D721Med (cell line): ENCODE measurements around the gene IVL.

Experiments
- DNase-seq: peaks from one replicate; pipeline ENCODE4 v3.0.0; 2011; ENCODE audit warnings: low spot score; ENCODE audit not compliant: insufficient read length
- FAIRE-seq: peaks from 2 replicates; lab custom pipeline; 2011; peaks lifted over from hg19 to GRCh38; lab: Jason Lieb, UNC
- TF ChIP-seq, protein P1 (sequence below): IDR thresholded peaks from 2 replicates; pipeline ENCODE4 v1.5.1; 2012; ENCODE audit warnings: mild to moderate bottlenecking, control low read depth; ENCODE audit not compliant: insufficient read depth; ENCODE audit errors: missing control alignments

IVL gene

DNA sequence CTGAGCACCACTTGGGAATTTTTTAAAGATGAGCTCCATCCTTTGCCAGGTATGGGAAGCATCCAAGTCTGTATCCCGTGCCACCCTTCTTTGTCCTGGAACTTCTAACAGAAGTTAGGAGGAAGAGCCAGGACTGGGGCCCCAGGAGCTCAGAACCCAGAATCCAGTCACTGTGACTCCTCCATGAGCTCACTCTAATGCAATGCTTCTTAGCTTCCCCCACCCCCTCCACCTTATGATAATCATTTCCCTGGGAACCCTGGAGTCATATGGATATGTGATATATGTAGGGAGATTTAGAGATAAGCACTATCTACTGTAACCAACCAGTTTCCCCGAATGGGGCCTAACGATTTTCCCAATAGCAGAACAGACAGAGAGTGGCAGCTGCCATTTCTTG lies 37.9 kb downstream of the IVL start:
- DNase-seq (no peak), FAIRE-seq (no peak)
- TF ChIP-seq, protein P1, sequence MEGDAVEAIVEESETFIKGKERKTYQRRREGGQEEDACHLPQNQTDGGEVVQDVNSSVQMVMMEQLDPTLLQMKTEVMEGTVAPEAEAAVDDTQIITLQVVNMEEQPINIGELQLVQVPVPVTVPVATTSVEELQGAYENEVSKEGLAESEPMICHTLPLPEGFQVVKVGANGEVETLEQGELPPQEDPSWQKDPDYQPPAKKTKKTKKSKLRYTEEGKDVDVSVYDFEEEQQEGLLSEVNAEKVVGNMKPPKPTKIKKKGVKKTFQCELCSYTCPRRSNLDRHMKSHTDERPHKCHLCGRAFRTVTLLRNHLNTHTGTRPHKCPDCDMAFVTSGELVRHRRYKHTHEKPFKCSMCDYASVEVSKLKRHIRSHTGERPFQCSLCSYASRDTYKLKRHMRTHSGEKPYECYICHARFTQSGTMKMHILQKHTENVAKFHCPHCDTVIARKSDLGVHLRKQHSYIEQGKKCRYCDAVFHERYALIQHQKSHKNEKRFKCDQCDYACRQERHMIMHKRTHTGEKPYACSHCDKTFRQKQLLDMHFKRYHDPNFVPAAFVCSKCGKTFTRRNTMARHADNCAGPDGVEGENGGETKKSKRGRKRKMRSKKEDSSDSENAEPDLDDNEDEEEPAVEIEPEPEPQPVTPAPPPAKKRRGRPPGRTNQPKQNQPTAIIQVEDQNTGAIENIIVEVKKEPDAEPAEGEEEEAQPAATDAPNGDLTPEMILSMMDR: no peak

DNA sequence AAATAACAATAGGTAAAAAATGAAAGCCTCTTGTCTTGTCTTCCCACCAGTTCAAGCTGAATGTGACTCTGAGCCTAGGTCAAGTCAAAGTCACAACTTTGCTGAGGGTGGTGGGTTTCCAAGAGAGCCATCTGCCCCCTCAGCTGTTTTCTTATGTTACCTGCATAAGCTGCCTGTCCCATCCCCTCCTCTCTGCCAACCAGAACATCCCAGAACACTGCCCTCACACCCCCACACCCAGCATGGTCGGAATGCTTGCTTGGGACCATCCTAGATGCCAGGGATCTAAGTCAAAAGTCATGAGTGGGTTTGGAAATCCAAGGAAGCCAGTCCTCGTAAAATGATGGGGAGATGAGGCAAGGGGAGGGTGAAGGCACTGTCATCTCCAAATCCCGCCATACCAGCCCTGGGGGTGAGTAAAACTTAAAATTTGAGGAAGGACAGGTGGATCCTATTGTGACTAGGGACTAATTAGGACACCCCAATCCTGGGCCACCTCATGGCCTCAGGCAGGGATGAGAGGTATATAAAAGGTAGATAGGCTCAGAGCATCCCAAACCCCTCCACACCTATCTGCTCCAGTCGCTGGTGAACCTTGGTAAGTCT lies 38.4 kb downstream of the IVL start, which contains the start of gene SPRR5:
Gene SPRR5, plus strand, starts transcription at position 556 of the 606 bp plus-strand sequence. CDS start 1,349 bp downstream, outside the sequence.
- DNase-seq (no peak), FAIRE-seq (no peak)
- TF ChIP-seq, protein P1: no peak

DNA sequence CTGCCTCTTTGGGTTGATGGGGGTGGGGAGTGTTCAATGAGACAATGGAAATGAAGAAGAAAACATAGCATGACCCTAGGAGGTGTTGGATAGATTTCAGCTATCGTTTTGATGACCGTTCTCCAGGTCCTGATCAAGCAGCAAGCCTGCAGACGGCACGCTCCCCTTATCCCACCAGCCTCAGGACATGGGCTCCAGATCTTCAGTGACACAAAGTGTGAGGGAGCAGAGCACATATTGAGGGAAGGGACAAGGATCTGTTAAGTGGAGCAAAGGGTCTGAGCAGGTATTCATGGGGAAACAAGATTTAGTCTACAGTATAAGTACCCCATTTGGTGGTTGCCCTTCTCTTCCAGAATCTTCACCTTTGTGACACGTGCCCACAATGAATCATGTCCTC lies 43.4 kb downstream of the IVL start:
- FAIRE-seq (no peak), DNase-seq (no peak)
- TF ChIP-seq, protein P1: no peak

DNA sequence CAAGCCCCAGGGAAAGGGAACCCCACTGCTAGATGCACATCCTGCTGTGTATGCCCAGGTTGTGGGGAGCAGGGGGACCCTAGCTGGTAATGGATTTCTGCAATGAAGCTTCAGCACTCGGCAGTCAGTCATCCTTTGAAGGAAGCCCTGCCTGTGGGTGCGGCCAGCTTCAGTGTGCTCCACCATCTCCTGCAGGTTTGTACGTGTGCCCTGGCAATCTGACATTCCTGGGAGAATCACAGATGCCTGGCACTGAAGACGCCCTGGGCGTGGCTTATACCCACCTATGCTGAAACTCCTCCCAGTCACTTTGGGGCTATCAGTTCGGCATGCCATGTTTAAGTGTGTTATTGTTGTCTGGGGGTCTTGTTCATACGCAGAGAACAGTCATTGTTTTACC lies 45.4 kb downstream of the IVL start:
- TF ChIP-seq, protein P1: no peak
- no peak for FAIRE-seq
- no peak for DNase-seq

DNA sequence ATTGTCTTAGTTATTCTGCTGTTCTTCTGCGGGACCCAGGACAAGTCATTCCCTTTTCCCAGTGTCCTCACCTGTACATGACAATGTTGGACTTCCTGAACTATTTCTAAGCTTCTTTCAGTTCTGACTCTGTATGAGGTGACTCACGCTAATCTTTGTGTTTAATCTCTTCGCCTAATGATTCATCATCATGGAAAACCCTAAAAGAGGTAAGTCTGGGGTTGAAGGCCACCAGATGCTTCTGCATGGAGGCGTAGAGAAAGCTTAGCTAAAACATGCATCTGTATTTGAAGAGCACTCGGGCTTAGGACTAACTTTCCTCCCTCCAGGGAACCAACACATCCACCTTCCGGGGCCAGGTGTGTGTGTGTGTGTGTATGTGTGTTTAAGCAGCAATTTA lies 46.1 kb downstream of the IVL start:
- TF ChIP-seq, protein P1: no peak
- DNase-seq (no peak), FAIRE-seq (no peak)

DNA sequence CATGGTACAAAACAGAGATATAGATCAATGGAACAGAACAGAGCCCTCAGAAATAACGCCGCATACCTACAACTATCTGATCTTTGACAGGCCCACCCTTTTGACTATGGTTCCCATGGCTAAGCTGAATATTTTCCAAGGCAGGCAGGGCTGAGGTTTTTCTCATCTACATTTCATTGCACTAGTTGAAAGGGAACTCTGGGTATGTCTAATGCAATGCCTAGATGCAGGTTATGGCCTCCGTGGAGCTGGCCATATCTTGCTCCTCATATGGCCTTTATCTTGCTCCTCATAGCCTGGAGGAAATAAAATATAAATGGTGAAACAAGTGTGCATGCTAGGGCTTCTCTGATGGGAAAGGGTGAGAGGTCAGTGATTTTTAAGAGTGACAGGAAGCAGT lies 49.2 kb downstream of the IVL start:
- TF ChIP-seq, protein P1: no peak
- no peak for FAIRE-seq
- no peak for DNase-seq

DNA sequence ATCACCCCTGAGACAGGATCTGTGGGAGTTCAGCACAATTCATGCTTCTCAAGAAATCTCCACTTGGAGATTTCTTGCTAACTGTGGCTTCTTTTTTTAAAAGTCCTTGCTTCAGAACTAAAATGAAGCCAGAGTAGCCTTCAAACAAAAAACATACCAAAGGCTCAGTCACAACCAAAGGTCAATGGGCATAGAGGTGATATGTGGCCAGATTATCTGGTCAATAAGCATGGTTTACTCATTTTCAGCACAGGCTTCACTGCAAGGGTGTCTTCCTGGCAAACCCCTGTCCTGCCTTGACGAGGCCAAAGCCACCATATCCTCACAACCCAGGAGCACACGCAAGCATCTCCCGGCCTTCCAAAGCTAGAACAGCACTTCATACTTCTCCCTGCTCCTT lies 50.9 kb downstream of the IVL start:
- FAIRE-seq (no peak), DNase-seq (no peak)
- TF ChIP-seq, protein P1: no peak
